Measurements from ENCODE around the gene UROS.

- TF ChIP-seq POLR2A (IDR thresholded peaks at IDR 0.05) (no peak), EP300 (IDR thresholded peaks at IDR 0.05; ENCODE audit: low read depth) (no peak), CTCF (IDR thresholded peaks at IDR 0.05) (no peak)
Observed at GRCh38 chr10:125739994-125740679, 82.9 kb downstream of the UROS start.

Data from transverse colon (tissue), 3 donors.